IMR-90 (cell line): ENCODE measurements around the gene DHRS13.

Source experiments
- CEBPB ChIP-seq: IDR thresholded peaks from 2 replicates; pipeline ENCODE4 v1.6.1; 2012; ENCODE audit warnings: low read depth, low read length, improper control_type of control experiment
- CTCF ChIP-seq: conservative IDR thresholded peaks from 2 replicates; pipeline ENCODE4 v1.5.1; 2012; ENCODE audit warnings: mild to moderate bottlenecking, low read depth, low read length, improper control_type of control experiment
- MAFK ChIP-seq: IDR thresholded peaks from 2 replicates; pipeline ENCODE4 v1.6.1; 2012; ENCODE audit warnings: low read depth, low read length, improper control_type of control experiment
- NFE2L2 ChIP-seq: fragments of 150-350 bp; IDR thresholded peaks from 2 replicates; pipeline ENCODE4 v1.6.1; 2016; ENCODE audit warnings: low read depth, mild to moderate bottlenecking, low read length
- POLR2A ChIP-seq: IDR thresholded peaks from 2 replicates; pipeline ENCODE4 v1.6.1; 2012; ENCODE audit warnings: mild to moderate bottlenecking, low read depth, low read length
- RAD21 ChIP-seq: IDR thresholded peaks from 2 replicates; pipeline ENCODE4 v1.6.1; 2012; ENCODE audit warnings: low read length, improper control_type of control experiment
- RFX5 ChIP-seq: IDR thresholded peaks from 2 replicates; pipeline ENCODE4 v1.8.0; 2012; ENCODE audit warnings: low read depth, mild to moderate bottlenecking, low read length, moderate library complexity
- SMC3 ChIP-seq: fragments of 150-350 bp; IDR thresholded peaks from 2 replicates; pipeline ENCODE4 v1.6.1; 2016; ENCODE audit warnings: low read depth, mild to moderate bottlenecking, antibody characterized with exemption, low read length, moderate library complexity
- TF ChIP-seq, protein P1 (sequence below): fragments of 150-350 bp; IDR thresholded peaks from 2 replicates; pipeline ENCODE4 v1.6.1; 2016; ENCODE audit warnings: low read depth, mild to moderate bottlenecking, low read length, moderate library complexity, borderline replicate concordance

DNA sequence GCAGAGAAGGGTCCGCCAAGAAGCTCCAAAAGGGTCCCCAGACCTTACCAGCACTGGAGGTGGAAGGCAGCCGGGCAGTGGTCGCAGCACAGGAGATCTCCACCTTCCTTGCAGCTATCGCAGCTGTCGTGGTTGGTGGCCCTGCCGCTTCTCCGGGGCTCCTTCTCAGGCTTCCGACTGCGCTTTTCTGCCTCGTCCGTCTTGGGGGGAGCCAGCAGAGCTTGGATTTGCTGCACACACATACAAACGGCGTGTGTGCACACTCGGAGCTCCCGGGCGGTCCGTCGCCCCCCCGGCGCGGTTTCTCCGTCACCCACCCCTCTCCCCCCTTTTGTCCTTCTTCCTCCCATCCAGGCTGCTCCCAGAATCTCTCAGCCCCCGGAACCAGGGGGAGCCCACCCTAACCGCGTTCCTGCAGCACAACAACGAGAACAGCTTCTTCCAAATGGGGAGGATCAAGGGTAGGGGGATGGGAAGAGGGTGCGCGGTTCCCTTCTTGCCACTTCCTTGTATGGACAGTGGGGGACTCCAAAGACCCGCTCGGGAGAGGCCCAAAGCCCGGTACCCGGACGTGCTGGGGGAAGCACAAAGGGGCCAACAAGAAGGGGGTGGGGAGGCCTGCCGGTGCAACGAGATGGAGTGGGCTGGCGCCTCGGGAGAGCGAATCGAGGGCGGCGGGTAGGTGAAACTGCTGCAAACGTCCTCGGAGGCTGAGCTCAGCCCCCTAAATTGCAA lies 47.3 kb upstream of the DHRS13 start:
- TF ChIP-seq, protein P1, sequence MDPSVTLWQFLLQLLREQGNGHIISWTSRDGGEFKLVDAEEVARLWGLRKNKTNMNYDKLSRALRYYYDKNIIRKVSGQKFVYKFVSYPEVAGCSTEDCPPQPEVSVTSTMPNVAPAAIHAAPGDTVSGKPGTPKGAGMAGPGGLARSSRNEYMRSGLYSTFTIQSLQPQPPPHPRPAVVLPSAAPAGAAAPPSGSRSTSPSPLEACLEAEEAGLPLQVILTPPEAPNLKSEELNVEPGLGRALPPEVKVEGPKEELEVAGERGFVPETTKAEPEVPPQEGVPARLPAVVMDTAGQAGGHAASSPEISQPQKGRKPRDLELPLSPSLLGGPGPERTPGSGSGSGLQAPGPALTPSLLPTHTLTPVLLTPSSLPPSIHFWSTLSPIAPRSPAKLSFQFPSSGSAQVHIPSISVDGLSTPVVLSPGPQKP, result no peak
- TF ChIP-seq CTCF (no peak), CEBPB (no peak), MAFK (no peak), POLR2A (no peak), RFX5 (no peak), SMC3 (no peak), NFE2L2 (no peak), RAD21 (no peak)
